Sigmoid colon (tissue), 7 donors: ENCODE results near the gene CD93. TPM values are rescaled to one million over a fixed set of nuclear protein-coding genes. Genes with fewer than 3 reads are reported as not detected.

ENCODE experiments used
- DNase-seq: peaks from one replicate; pipeline ENCODE4 v3.0.0-alpha.2; 2019
- H3K27ac ChIP-seq, 4 donors: fragments of 200-600 bp; sonication (generic); one replicate each; pipeline ENCODE4 v1.5.1; 2016 to 2019; ENCODE audit warnings: mild to moderate bottlenecking in 1 of 4
- H3K27me3 ChIP-seq, 3 donors: fragments of 200-600 bp; sonication (generic); one replicate each; pipeline ENCODE4 v1.5.1; 2019; ENCODE audit warnings: mild to moderate bottlenecking in 1 of 3
- H3K36me3 ChIP-seq, 4 donors: fragments of 200-600 bp; sonication (generic); one replicate each; pipeline ENCODE4 v1.5.1; 2016 to 2019
- H3K4me1 ChIP-seq, 4 donors: fragments of 200-600 bp; sonication (generic); one replicate each; pipeline ENCODE4 v1.5.1; 2017 to 2019
- H3K4me3 ChIP-seq, 4 donors: fragments of 200-600 bp; sonication (generic); one replicate each; pipeline ENCODE4 v1.5.1; 2017 to 2019; ENCODE audit warnings: mild to moderate bottlenecking in 2 of 4, moderate library complexity in 1 of 4
- H3K9me3 ChIP-seq, 4 donors: fragments of 200-600 bp in 3 of 4; sonication (generic) in 3 of 4; one replicate each; pipeline versions ENCODE4 v1.5.1 to v1.6.1; 2013 to 2019
- CTCF ChIP-seq, 4 experiments: fragments of 450-650 bp in 3 of 4; fragments of 200-600 bp in 1 of 4; IDR thresholded peaks; one replicate each; pipeline ENCODE4 v1.5.1; 2016 to 2019; ENCODE audit warnings: antibody characterized with exemption in 4 of 4, mild to moderate bottlenecking in 3 of 4, moderate library complexity in 2 of 4
- EP300 ChIP-seq, 4 donors: sonication (generic); formaldehyde crosslinking; IDR thresholded peaks; one replicate each; pipeline ENCODE4 v1.6.1; 2017; ENCODE audit warnings: antibody characterized with exemption in 4 of 4
- POLR2A ChIP-seq, 2 donors: fragments of 450-650 bp; IDR thresholded peaks; one replicate each; pipeline ENCODE4 v1.6.1; 2016; ENCODE audit warnings: antibody characterized with exemption in 2 of 2, mild to moderate bottlenecking in 2 of 2, moderate library complexity in 2 of 2
- POLR2AphosphoS5 ChIP-seq, 4 donors: sonication (generic); formaldehyde crosslinking; IDR thresholded peaks; one replicate each; pipeline ENCODE4 v1.6.1; 2017; ENCODE audit warnings: antibody characterized with exemption in 4 of 4
- WGBS, 2 donors: extraction: QIAGEN DNeasy Blood & Tissue Kit; methylation state at CpG; one replicate each; pipeline ENCODE4 v1.1.7; 2013; 5-methylcytosine and 5-hydroxymethylcytosine counted together
- intact Hi-C: fragments of 100-400 bp; cut with DNase I; formaldehyde crosslinking; loops from one replicate; pipeline ENCODE4 v1.15.1; 2023
- polyA plus RNA-seq, 3 donors: library from polyadenylated mRNA; stranded (reverse); fragments of 200-250 nt; gene quantifications; one replicate each; pipeline ENCODE4 v1.2.3, GENCODE V29; 2013
- total RNA-seq, 4 donors: library from RNA; depleted of rRNA; stranded (reverse); fragments of >200 nt; gene quantifications; one replicate each; pipeline ENCODE4 v1.1.0, GENCODE V29; 2016
- donor health status: healthy with polysubstance abuse.
- donor health status: Bipolar disorder and iron deficiency.
- donor health status: healthy.

CD93 gene
- total and polyA plus RNA-seq, 7 donors = 1.8 to 27.2 (median 14.5) TPM

DNA sequence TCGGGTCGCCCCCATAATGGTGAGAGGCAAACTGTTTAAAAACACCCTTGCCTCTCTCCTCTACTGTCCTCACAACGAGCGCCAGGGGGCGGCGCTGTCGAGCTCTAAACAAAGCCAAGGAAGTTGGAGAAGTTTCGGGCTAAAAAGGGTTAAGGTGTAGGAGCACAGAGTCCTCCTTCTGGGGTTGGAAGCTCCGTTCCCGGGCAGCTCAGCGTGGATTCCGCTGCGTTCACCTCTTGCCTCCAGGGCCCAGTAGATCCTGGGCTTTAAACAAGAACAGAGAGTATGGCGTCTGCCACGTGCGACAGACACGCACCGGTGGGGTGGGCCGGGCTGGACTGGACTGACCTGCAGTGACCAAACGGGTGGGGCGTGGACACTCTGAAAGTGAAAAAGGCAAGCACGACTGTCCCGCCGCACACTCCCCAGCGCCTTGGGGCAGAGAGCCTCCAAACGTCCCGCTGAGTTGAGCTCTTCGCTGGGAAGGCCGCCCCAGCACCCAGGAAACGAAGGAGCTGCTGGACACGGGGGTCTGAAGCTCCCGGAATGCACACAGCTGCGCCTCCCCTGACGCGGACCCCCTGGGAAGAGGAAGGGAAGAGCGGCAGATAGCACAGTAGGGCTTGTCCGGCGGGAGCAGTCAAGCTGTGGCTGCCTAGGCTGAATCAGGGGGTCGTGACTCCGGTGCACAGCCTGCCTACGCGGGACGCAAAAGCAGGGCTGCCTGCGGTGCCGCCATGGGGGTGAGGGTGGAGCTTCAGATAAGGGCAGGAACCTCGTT lies 35.1 kb downstream of the CD93 start:
- intact Hi-C loops = no loop called here
- Histone ChIP-seq H3K4me3 (peak overlapping the region; percentile 1 to 54 (median 42)), H3K9me3 (peaks cover 0 to under 1% (median 0%) of the 10 kb centered on the region in 4 donors), H3K27me3 (peaks cover 16 to 65% (median 44%) of the 10 kb centered on the region in 3 donors), H3K4me1 (peaks cover 0 to 41% (median 36%) of the 10 kb centered on the region in 4 donors), H3K36me3 (no peaks in the 10 kb centered on the region), H3K27ac (peak overlapping the region; percentile 60 to 84 (median 70))
- peak; percentile 75 for DNase-seq
- 10 to 12% methylated on average over 46 of the region's 46 CpGs for WGBS, 2 donors
- peak in 3 of 4 experiments; percentile 21 to 38 (median 26) for TF ChIP-seq CTCF (IDR thresholded peaks at IDR 0.05)
- peak in 2 of 4 donors; percentile 3 to 18 for TF ChIP-seq POLR2AphosphoS5 (IDR thresholded peaks at IDR 0.05)
- TF ChIP-seq EP300 (IDR thresholded peaks at IDR 0.05) = no peak

- DNase-seq = peak; percentile 72
- WGBS, 2 donors = 1 to 2% methylated on average over 48 of the region's 48 CpGs
- H3K9me3 ChIP-seq = no peaks in the 10 kb centered on the region
- intact Hi-C loops = no loop called here
- peaks cover 0 to 41% (median 36%) of the 10 kb centered on the region in 4 donors for H3K4me1 ChIP-seq
- H3K27me3 ChIP-seq = peaks cover 16 to 73% (median 44%) of the 10 kb centered on the region in 3 donors
- no peak for TF ChIP-seq POLR2A (IDR thresholded peaks at IDR 0.05)
- TF ChIP-seq POLR2AphosphoS5 (IDR thresholded peaks at IDR 0.05) = no peak
- no peak for TF ChIP-seq EP300 (IDR thresholded peaks at IDR 0.05)
- TF ChIP-seq CTCF (IDR thresholded peaks at IDR 0.05) = no peak
- peak overlapping the region; percentile 8 to 54 (median 42) for H3K4me3 ChIP-seq
- peak overlapping the region; percentile 60 to 84 (median 70) for H3K27ac ChIP-seq
- no peaks in the 10 kb centered on the region for H3K36me3 ChIP-seq
These were observed 35.9 kb downstream of the CD93 start for GRCh38 chr20:23050076-23050838.

- WGBS, 2 donors = 1 to 2% methylated on average over 79 of the region's 79 CpGs
- H3K27ac ChIP-seq = peak within 1 kb of the TSS; percentile 60 to 84 (median 70)
- H3K27me3 ChIP-seq = peaks cover 16 to 81% (median 44%) of the 10 kb centered on the region in 3 donors
- peak; percentile 86 for DNase-seq
- no peaks in the 10 kb centered on the region for H3K9me3 ChIP-seq
- peak within 1 kb of the TSS; percentile 15 to 54 (median 42) for H3K4me3 ChIP-seq
- TF ChIP-seq POLR2AphosphoS5 (IDR thresholded peaks at IDR 0.05) (peak; percentile 57 to 88 (median 79)), POLR2A (IDR thresholded peaks at IDR 0.05) (peak; percentile 12 to 22), CTCF (IDR thresholded peaks at IDR 0.05) (no peak), EP300 (IDR thresholded peaks at IDR 0.05) (no peak)
- no peaks in the 10 kb centered on the region for H3K36me3 ChIP-seq
- H3K4me1 ChIP-seq = peaks cover 0 to 41% (median 36%) of the 10 kb centered on the region in 4 donors
- intact Hi-C loops = no loop called here
These were observed 36.7 kb downstream of the CD93 start, which contains the start of gene THBD for GRCh38 chr20:23049201-23050075. TSS of gene THBD (minus strand) at chr20:23049672. CDS start at chr20:23049504, 168 bp downstream.
